Measurements from ENCODE around the gene SPN.
A peak's percentile ranks its signal among the peaks of the same experiment; 100 is the strongest.

Gene SPN

DNA sequence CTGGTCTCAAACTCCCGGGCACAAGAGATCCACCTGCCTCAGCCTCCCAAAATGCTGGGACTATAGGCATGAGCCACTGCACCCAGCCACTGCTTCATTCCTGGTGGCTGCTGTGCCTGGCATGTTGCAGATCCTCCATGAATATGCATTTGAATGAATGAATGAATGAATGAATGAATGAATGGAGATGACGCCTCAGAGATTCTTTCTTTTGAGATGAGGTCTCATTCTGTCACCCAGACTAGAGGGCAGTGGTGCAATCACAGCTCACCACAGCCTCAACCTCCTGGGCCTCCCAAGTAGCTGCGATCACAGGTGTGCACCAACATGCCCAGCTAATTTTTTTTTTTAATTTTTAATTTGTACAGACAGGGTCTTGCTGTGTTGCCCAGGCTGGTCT is 5.2 kb downstream of the SPN start:
- no peak overlapping the region for H4K12ac ChIP-seq (ENCODE audit: low read depth, low read length)
- H3K79me1 ChIP-seq (ENCODE audit: low read length) = peaks cover 16% of the 10 kb centered on the region
- H4K8ac ChIP-seq (ENCODE audit: low read depth, low read length) = no peak overlapping the region
- H3K4ac ChIP-seq (ENCODE audit: low read depth, low read length) = no peak overlapping the region
- H2AK5ac ChIP-seq (ENCODE audit: low read length) = no peak overlapping the region
- no CpG with 5 or more reads among the region's 3 CpGs for WGBS (ENCODE audit: extremely low coverage, insufficient coverage, insufficient read length)
- H3K23ac ChIP-seq (ENCODE audit: low read length) = no peak overlapping the region
- no peak overlapping the region for H3K4me2 ChIP-seq (ENCODE audit: low read length)
- H4K91ac ChIP-seq (ENCODE audit: low read depth, low read length) = no peak overlapping the region
- H3K36me3 ChIP-seq (ENCODE audit: control insufficient read depth in 1 of 2, insufficient read depth in 2 of 2, low read length in 2 of 2) = no peaks in the 10 kb centered on the region
- DNase-seq = no peak
- H3K14ac ChIP-seq (ENCODE audit: low read length) = no peak overlapping the region
- H2AFZ ChIP-seq (ENCODE audit: insufficient read depth, low read length, poor library complexity) = no peak overlapping the region
- H3K4me1 ChIP-seq (ENCODE audit: control insufficient read depth in 1 of 2, insufficient read depth in 2 of 2, low read length in 2 of 2) = peaks cover 12 to 17% of the 10 kb centered on the region in 2 experiments
- no peaks in the 10 kb centered on the region for H3K27me3 ChIP-seq (ENCODE audit: insufficient read depth, low read length)
- no peaks in the 10 kb centered on the region for H3K9me3 ChIP-seq (ENCODE audit: insufficient read depth, low read depth, low read length)
- H3K9ac ChIP-seq (ENCODE audit: low read length) = no peak overlapping the region
- H3K18ac ChIP-seq (ENCODE audit: low read length) = no peak overlapping the region
- no peak overlapping the region for H3K27ac ChIP-seq (ENCODE audit: low read depth, low read length)
- no peak overlapping the region for H2BK120ac ChIP-seq (ENCODE audit: insufficient read depth, low read length, poor library complexity)
- H2BK5ac ChIP-seq (ENCODE audit: low read depth, low read length, poor library complexity) = no peak overlapping the region
- H2BK12ac ChIP-seq (ENCODE audit: low read length) = no peak overlapping the region
- H3K4me3 ChIP-seq (ENCODE audit: low read depth, low read length) = no peak overlapping the region
- no peaks in the 10 kb centered on the region for H3K79me2 ChIP-seq (ENCODE audit: control insufficient read depth, insufficient read depth, low read length, poor library complexity)

GRCh38 chr16:29673501-29673900 is 10.5 kb downstream of the SPN start:
- Histone ChIP-seq H2AK5ac (ENCODE audit: low read length) (peak overlapping the region; percentile 60), H3K4me1 (ENCODE audit: control insufficient read depth in 1 of 2, insufficient read depth in 2 of 2, low read length in 2 of 2) (peaks cover under 1% of the 10 kb centered on the region in 2 experiments), H2BK120ac (ENCODE audit: insufficient read depth, low read length, poor library complexity) (no peak overlapping the region), H4K12ac (ENCODE audit: low read depth, low read length) (no peak overlapping the region), H3K4me3 (ENCODE audit: low read depth, low read length) (no peak overlapping the region), H3K4ac (ENCODE audit: low read depth, low read length) (no peak overlapping the region), H3K27me3 (ENCODE audit: insufficient read depth, low read length) (no peaks in the 10 kb centered on the region), H3K27ac (ENCODE audit: low read depth, low read length) (no peak overlapping the region), H3K23ac (ENCODE audit: low read length) (no peak overlapping the region), H3K79me2 (ENCODE audit: control insufficient read depth, insufficient read depth, low read length, poor library complexity) (no peaks in the 10 kb centered on the region), H2AFZ (ENCODE audit: insufficient read depth, low read length, poor library complexity) (no peak overlapping the region), H2BK5ac (ENCODE audit: low read depth, low read length, poor library complexity) (no peak overlapping the region), H3K79me1 (ENCODE audit: low read length) (peaks cover 1% of the 10 kb centered on the region), H3K9me3 (ENCODE audit: insufficient read depth, low read depth, low read length) (no peaks in the 10 kb centered on the region), H3K9ac (ENCODE audit: low read length) (no peak overlapping the region), H2BK12ac (ENCODE audit: low read length) (peak overlapping the region; percentile 78), H3K18ac (ENCODE audit: low read length) (no peak overlapping the region), H4K8ac (ENCODE audit: low read depth, low read length) (no peak overlapping the region), H3K14ac (ENCODE audit: low read length) (peak overlapping the region; percentile 28), H4K91ac (ENCODE audit: low read depth, low read length) (no peak overlapping the region), H3K36me3 (ENCODE audit: control insufficient read depth in 1 of 2, insufficient read depth in 2 of 2, low read length in 2 of 2) (no peaks in the 10 kb centered on the region), H3K4me2 (ENCODE audit: low read length) (no peak overlapping the region)
- no peak for DNase-seq
- WGBS (ENCODE audit: extremely low coverage, insufficient coverage, insufficient read length) = no CpG with 5 or more reads among the region's 6 CpGs

GRCh38 chr16:29674188-29674587 is 11.1 kb downstream of the SPN start:
- no peak overlapping the region for H4K8ac ChIP-seq (ENCODE audit: low read depth, low read length)
- H3K4me1 ChIP-seq (ENCODE audit: control insufficient read depth in 1 of 2, insufficient read depth in 2 of 2, low read length in 2 of 2) = peaks cover 4% of the 10 kb centered on the region in 2 experiments
- no peak overlapping the region for H3K14ac ChIP-seq (ENCODE audit: low read length)
- no peak overlapping the region for H3K9ac ChIP-seq (ENCODE audit: low read length)
- no peak overlapping the region for H2BK5ac ChIP-seq (ENCODE audit: low read depth, low read length, poor library complexity)
- H3K9me3 ChIP-seq (ENCODE audit: insufficient read depth, low read depth, low read length) = no peaks in the 10 kb centered on the region
- WGBS (ENCODE audit: extremely low coverage, insufficient coverage, insufficient read length) = no CpG with 5 or more reads among the region's 13 CpGs
- H3K79me1 ChIP-seq (ENCODE audit: low read length) = peaks cover 6% of the 10 kb centered on the region
- H3K18ac ChIP-seq (ENCODE audit: low read length) = no peak overlapping the region
- no peak overlapping the region for H3K23ac ChIP-seq (ENCODE audit: low read length)
- no peak overlapping the region for H3K4me3 ChIP-seq (ENCODE audit: low read depth, low read length)
- no peak overlapping the region for H3K4me2 ChIP-seq (ENCODE audit: low read length)
- no peak overlapping the region for H2BK120ac ChIP-seq (ENCODE audit: insufficient read depth, low read length, poor library complexity)
- no peak overlapping the region for H2AFZ ChIP-seq (ENCODE audit: insufficient read depth, low read length, poor library complexity)
- peak overlapping the region; percentile 11 for H2AK5ac ChIP-seq (ENCODE audit: low read length)
- H4K12ac ChIP-seq (ENCODE audit: low read depth, low read length) = no peak overlapping the region
- no peaks in the 10 kb centered on the region for H3K27me3 ChIP-seq (ENCODE audit: insufficient read depth, low read length)
- no peak overlapping the region for H2BK12ac ChIP-seq (ENCODE audit: low read length)
- H3K36me3 ChIP-seq (ENCODE audit: control insufficient read depth in 1 of 2, insufficient read depth in 2 of 2, low read length in 2 of 2) = no peaks in the 10 kb centered on the region
- peak overlapping the region; percentile 42 for H4K91ac ChIP-seq (ENCODE audit: low read depth, low read length)
- DNase-seq = no peak
- no peak overlapping the region for H3K4ac ChIP-seq (ENCODE audit: low read depth, low read length)
- H3K79me2 ChIP-seq (ENCODE audit: control insufficient read depth, insufficient read depth, low read length, poor library complexity) = peaks cover 3% of the 10 kb centered on the region
- H3K27ac ChIP-seq (ENCODE audit: low read depth, low read length) = no peak overlapping the region

DNA sequence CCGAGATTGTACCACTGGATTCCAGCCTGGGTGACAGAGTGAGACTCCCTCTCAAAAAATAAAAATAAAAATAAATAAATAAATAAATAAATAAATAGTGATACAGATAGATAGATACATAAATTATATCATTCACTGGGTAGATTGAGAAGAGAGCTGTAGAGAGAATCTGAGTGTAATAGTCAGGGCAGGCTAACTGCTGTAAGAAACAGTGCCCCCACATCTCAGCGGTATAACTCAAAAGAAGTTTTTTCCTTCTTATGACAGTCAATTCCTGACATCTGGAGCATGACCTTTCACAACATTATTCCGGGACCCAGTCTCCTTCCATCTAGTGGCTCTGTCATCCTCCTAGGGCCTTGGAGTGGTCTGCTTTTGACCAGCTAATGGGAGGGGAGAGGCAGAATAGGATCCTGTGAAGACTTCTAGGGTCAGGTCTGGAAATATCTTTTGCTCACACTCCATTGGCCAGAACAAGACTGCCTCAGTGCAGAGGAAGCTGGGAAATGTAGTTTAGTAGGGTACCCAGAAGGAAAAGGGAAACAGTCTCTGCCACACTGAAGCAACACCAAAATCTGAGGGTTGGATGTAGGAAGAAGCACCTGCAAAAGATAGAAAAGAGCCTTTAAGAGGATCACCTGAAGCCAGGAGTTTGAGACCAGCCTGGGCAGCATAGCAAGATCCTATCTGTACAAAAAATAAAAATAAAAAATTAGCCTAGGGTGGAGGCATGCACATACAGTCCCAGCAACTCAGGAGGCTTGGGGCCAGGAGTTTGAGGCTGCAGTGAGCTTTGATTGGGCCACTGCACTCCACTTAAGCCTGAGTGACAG is 13.0 kb downstream of the SPN start:
- H3K27me3 ChIP-seq (ENCODE audit: insufficient read depth, low read length) = no peaks in the 10 kb centered on the region
- no peak overlapping the region for H2AFZ ChIP-seq (ENCODE audit: insufficient read depth, low read length, poor library complexity)
- H3K23ac ChIP-seq (ENCODE audit: low read length) = no peak overlapping the region
- H3K4me1 ChIP-seq (ENCODE audit: control insufficient read depth in 1 of 2, insufficient read depth in 2 of 2, low read length in 2 of 2) = peaks cover 12% of the 10 kb centered on the region in 2 experiments
- peaks cover 20% of the 10 kb centered on the region for H3K79me1 ChIP-seq (ENCODE audit: low read length)
- H3K9ac ChIP-seq (ENCODE audit: low read length) = no peak overlapping the region
- H3K27ac ChIP-seq (ENCODE audit: low read depth, low read length) = no peak overlapping the region
- H2BK120ac ChIP-seq (ENCODE audit: insufficient read depth, low read length, poor library complexity) = no peak overlapping the region
- WGBS (ENCODE audit: extremely low coverage, insufficient coverage, insufficient read length) = no CpG with 5 or more reads among the region's 3 CpGs
- no peak overlapping the region for H3K14ac ChIP-seq (ENCODE audit: low read length)
- peaks cover 19% of the 10 kb centered on the region for H3K79me2 ChIP-seq (ENCODE audit: control insufficient read depth, insufficient read depth, low read length, poor library complexity)
- no peak overlapping the region for H3K4ac ChIP-seq (ENCODE audit: low read depth, low read length)
- H3K4me2 ChIP-seq (ENCODE audit: low read length) = no peak overlapping the region
- no peak overlapping the region for H3K18ac ChIP-seq (ENCODE audit: low read length)
- H4K8ac ChIP-seq (ENCODE audit: low read depth, low read length) = no peak overlapping the region
- H2BK12ac ChIP-seq (ENCODE audit: low read length) = no peak overlapping the region
- H2BK5ac ChIP-seq (ENCODE audit: low read depth, low read length, poor library complexity) = no peak overlapping the region
- H3K36me3 ChIP-seq (ENCODE audit: control insufficient read depth in 1 of 2, insufficient read depth in 2 of 2, low read length in 2 of 2) = peaks cover 3% of the 10 kb centered on the region in 2 experiments
- no peak overlapping the region for H4K12ac ChIP-seq (ENCODE audit: low read depth, low read length)
- H3K9me3 ChIP-seq (ENCODE audit: insufficient read depth, low read depth, low read length) = no peaks in the 10 kb centered on the region
- H2AK5ac ChIP-seq (ENCODE audit: low read length) = no peak overlapping the region
- H3K4me3 ChIP-seq (ENCODE audit: low read depth, low read length) = no peak overlapping the region
- H4K91ac ChIP-seq (ENCODE audit: low read depth, low read length) = no peak overlapping the region
- peak in 1 of 2 donors; percentile 42 for DNase-seq

Measured in trophoblast cell (in vitro differentiated cells and primary cell).